Adipocyte (in vitro differentiated cells): ENCODE data around the gene LMCD1.

ENCODE experiments used
- DNase-seq: peaks from one replicate; pipeline ENCODE4 v3.0.0-alpha.2; 2015; ENCODE audit warnings: low read depth
- H3K27me3 ChIP-seq: replicated peaks from 2 replicates; pipeline ENCODE4 v1.7.0; 2013; ENCODE audit warnings: mild to moderate bottlenecking, low read length, moderate library complexity; ENCODE audit not compliant: control insufficient read depth, insufficient read depth
- H3K36me3 ChIP-seq: 2 replicates; pipeline ENCODE4 v1.7.0; 2013; ENCODE audit warnings: low read length, mild to moderate bottlenecking, moderate library complexity; ENCODE audit not compliant: control insufficient read depth, insufficient read depth, severe bottlenecking
- H3K4me1 ChIP-seq: 2 replicates; pipeline ENCODE4 v1.7.0; 2013; ENCODE audit warnings: mild to moderate bottlenecking, low read length, moderate library complexity; ENCODE audit not compliant: control insufficient read depth, insufficient read depth
- H3K4me3 ChIP-seq: 2 replicates; pipeline ENCODE4 v1.7.0; 2013; ENCODE audit warnings: mild to moderate bottlenecking, low read length, moderate library complexity
- H3K9ac ChIP-seq: 2 replicates; pipeline ENCODE4 v1.7.0; 2013; ENCODE audit warnings: mild to moderate bottlenecking, low read length, moderate library complexity
- H3K9me3 ChIP-seq: 2 replicates; pipeline ENCODE4 v1.7.0; 2013; ENCODE audit warnings: mild to moderate bottlenecking, low read length, moderate library complexity; ENCODE audit not compliant: control insufficient read depth

The LMCD1 gene

DNA sequence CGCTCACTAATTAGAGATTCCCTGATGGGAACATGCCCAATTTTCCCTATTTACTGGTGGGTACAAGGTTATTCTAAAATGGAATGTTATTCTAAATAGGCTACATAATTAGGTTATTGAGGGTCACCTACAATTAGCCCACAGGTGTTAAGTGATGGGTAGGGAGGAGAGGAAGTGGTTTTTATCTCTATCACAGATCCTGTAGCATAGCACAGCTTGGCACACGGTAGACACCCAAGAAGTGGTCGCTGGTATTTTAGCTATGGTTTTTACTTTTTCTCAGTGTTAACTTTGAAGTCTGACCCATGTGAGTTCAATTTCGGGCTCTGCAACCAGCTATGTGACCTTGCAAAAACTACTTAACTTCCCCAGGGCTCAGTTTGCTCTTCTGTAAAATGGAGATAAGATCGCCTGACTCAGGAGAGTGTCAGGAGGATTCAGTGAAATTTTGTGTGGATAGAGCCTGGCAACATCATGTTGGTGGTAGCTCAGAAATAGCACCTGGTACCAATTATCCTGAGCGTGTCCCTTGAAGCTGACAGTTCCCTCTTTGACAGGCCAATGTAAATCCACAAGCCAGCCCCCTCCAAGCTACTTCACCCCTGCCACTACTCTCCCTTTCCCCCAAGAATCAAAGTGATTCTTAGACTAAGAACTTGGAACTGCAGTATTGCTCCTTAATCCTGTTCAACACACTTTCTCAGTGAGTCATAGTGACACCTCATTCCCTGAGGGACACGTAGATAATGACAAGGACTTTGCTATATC is 8.7 kb upstream of the LMCD1 start:
- no peak overlapping the region for H3K9ac ChIP-seq
- H3K9me3 ChIP-seq = no peaks in the 10 kb centered on the region
- peaks cover 35% of the 10 kb centered on the region for H3K4me1 ChIP-seq
- H3K36me3 ChIP-seq = no peaks in the 10 kb centered on the region
- H3K27me3 ChIP-seq = no peaks in the 10 kb centered on the region
- DNase-seq = no peak
- H3K4me3 ChIP-seq = no peak overlapping the region

DNA sequence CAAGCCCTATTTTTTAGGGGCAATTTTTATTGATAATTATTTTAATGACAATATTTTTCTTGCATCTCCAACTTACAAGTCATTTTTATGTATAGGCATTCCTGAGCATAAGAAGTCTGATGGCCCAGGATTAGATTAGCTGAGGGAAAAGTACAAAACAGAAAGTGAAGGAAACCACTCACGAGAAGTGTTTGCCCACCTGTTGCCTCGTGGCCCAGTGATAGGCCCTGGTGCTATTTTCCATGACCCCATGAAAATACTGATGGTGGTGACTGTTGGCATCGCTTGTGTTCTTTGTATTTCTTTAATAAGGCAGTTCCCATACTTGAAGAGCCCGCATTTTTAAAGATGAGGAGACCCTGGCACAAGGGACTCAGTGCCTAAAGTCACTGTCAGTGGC is 7.9 kb upstream of the LMCD1 start:
- no peak for DNase-seq
- no peaks in the 10 kb centered on the region for H3K9me3 ChIP-seq
- H3K36me3 ChIP-seq = no peaks in the 10 kb centered on the region
- no peak overlapping the region for H3K4me3 ChIP-seq
- H3K27me3 ChIP-seq = no peaks in the 10 kb centered on the region
- H3K9ac ChIP-seq = no peak overlapping the region
- peaks cover 37% of the 10 kb centered on the region for H3K4me1 ChIP-seq

DNA sequence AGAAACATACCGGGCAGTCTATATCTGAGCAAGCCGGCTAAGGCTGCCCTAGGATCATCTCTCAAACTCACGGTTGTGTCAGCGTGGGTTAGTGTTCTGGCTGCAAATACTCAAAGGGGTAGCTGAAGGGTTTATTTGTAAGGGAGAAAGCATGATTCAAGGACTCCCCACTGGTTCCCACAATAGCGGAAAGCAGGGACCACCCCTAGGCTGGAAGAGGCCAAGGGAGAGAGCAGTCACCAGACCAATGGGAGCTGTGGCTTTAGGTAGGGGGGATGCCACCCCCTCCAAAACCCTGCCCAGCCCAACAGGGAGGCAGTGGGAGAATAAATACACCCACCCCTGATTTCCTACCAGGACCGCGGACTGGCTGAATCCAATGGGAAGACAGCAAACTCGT is 7.3 kb upstream of the LMCD1 start:
- Histone ChIP-seq H3K9ac (no peak overlapping the region), H3K9me3 (no peaks in the 10 kb centered on the region), H3K27me3 (no peaks in the 10 kb centered on the region), H3K4me3 (no peak overlapping the region), H3K4me1 (peaks cover 31% of the 10 kb centered on the region), H3K36me3 (no peaks in the 10 kb centered on the region)
- DNase-seq = no peak

DNA sequence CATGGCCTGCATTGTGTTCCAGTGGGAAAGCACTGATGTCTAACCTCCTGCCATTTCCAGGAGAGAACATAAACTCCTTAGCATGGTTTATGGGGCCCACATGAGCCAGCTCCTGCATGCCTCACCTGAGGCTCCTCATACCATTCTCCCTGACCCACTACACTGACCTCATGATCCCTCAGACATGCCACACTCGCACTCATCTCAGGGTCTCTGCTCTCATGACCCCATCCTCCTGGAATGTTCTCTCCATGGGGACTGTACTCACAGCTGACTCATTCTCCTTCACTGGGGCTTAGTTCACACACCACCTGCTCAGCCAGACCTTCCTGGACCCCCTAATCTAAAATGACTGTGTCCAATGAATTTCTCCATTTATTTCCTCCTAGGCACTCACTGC is 4.0 kb upstream of the LMCD1 start:
- DNase-seq = no peak
- peaks cover 25% of the 10 kb centered on the region for H3K4me1 ChIP-seq
- H3K9me3 ChIP-seq = no peaks in the 10 kb centered on the region
- H3K4me3 ChIP-seq = no peak overlapping the region
- no peaks in the 10 kb centered on the region for H3K27me3 ChIP-seq
- no peak overlapping the region for H3K9ac ChIP-seq
- H3K36me3 ChIP-seq = no peaks in the 10 kb centered on the region

DNA sequence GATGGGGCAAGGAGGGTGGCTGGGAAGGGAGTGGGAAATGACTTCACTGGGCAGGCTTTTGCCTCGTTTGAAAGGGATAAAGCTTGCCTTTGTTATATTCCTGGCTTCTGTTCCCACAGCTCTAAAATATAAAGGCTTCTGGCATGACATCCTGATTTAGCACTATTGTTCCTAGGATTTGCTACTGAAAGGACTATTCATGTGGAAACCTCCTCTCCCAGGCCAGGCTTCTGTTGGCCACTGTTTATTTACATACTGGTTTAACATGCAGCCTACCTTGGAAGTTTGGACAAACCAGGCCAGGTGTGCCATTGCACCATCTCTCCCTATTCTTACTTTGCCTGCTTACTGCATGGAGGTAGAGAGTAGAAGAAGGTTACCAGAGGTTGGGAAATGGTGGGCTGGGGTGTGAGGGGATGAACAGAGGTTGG is 2.4 kb upstream of the LMCD1 start:
- no peak for DNase-seq
- Histone ChIP-seq H3K4me3 (no peak overlapping the region), H3K36me3 (no peaks in the 10 kb centered on the region), H3K9me3 (no peaks in the 10 kb centered on the region), H3K9ac (no peak overlapping the region), H3K27me3 (no peaks in the 10 kb centered on the region), H3K4me1 (peaks cover 41% of the 10 kb centered on the region)

DNA sequence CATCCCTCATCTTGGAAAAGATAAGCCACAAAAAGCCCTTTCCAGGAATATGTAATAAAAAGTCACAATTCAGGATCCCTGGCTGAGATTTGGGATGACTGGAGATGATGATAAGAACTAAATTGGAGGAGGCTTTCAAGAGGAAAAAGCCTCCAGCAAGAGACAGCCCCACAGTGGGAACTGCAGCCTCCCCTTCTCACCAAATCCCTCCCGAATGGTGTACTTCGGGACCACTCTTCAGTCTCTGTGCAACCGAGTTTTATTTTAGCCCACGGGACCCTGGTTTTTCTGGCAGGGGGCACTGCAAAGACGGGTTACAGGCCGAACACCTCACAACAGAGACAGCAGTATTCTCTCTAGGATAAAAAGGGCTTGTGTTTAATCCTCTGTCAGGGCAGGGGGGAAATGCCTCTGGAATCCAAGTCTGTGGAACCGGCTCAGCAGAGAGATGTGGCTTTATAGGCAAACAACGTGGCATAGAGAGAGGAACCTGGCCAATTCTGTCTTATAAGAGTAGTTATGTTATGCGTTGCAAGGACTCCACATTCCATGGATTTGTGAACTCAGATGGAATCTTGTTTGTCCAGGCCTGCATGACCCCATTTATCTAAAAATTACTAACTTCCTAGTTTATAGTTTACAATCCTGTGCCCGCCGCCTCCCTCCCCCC is 1.2 kb upstream of the LMCD1 start:
- Histone ChIP-seq H3K9ac (peak overlapping the region; percentile 76), H3K27me3 (no peaks in the 10 kb centered on the region), H3K9me3 (no peaks in the 10 kb centered on the region), H3K36me3 (peaks cover 6% of the 10 kb centered on the region), H3K4me1 (peaks cover 54% of the 10 kb centered on the region), H3K4me3 (peak overlapping the region; percentile 53)
- no peak for DNase-seq

DNA sequence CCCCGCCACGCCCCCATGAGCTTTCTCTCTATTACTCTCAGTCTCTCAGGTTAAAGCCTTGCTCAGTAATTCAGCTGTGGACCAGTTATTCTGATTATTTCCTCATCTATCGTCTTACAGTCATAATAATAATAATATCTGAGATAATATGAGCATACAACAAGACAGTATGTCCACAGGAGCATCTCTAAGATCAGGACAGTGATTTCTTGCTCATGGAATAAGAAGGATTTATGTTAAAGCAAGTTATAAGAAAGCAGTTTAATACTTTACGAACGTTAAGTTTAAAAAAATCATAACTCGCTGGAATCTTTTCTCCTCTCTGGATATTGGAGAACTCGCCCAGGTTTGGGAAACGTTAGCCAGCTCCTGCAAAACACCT is 643 bp upstream of the LMCD1 start:
- Histone ChIP-seq H3K4me3 (peak overlapping the region; percentile 92), H3K4me1 (peaks cover 59% of the 10 kb centered on the region)
- peak; percentile 28 for DNase-seq

DNA sequence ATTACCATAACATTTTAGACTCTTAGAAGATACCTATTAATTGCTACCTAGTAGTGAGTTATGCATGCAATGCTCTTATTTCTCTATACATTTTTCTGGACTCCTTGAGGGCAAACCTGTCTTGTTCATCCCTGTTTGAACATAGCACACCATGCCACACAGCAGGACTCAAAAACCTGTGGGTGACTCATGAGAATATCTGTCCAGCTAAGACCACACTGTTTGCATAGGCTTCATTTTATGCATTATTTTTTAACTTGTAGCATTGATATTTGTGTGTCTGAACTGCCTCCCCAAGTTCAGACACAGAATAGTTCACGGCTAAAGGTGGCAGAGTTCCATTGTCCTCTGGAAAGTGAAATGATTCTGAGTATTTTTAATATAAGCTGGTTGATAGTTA is 1.8 kb downstream of the LMCD1 start:
- Histone ChIP-seq H3K36me3 (peaks cover 33% of the 10 kb centered on the region), H3K9ac (peak overlapping the region; percentile 93), H3K4me3 (peak overlapping the region; percentile 84), H3K4me1 (peaks cover 68% of the 10 kb centered on the region), H3K9me3 (no peaks in the 10 kb centered on the region), H3K27me3 (no peaks in the 10 kb centered on the region)
- no peak for DNase-seq

More for the DNA sequence above, 643 bp upstream of the LMCD1 start:
- H3K36me3 ChIP-seq = peaks cover 11% of the 10 kb centered on the region
- H3K27me3 ChIP-seq = no peaks in the 10 kb centered on the region
- H3K9me3 ChIP-seq = no peaks in the 10 kb centered on the region
- H3K9ac ChIP-seq = peak overlapping the region; percentile 91

DNA sequence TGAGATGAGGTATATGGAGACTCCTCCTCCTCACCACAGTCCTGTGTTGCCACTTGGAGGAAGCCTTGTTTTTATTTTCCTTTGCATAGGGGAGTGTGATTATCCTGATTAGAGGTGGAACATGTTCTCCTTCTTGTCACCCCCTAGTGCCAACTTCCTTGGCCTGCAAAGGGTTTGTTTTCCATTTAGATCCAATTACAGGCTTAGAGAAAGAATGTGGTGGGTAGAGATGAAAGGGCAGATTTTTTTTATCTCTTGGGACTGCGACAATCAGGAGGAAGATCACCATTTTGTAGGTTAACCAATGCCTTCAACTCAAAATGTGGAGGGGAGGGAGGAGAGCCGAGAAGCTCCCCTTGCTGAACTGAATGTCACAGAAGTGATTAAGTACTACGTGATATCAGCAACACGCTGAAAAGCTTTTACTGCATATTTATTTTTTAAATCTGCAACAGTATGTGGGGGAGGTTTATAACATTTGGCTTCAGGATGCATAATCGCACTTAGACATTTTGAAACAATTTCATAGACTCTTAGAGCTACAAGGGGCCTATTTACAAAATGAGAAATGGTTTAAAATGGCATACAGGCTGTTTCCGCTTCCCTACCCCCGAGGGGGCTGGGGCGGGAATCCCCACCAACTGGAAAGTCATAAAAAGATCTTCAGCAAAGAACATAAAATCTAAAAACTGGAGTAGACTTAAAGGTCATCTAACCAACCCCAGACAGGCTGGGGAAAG is 2.4 kb downstream of the LMCD1 start:
- Histone ChIP-seq H3K36me3 (peaks cover 39% of the 10 kb centered on the region), H3K9me3 (no peaks in the 10 kb centered on the region), H3K9ac (peak overlapping the region; percentile 93), H3K4me3 (peak overlapping the region; percentile 84), H3K27me3 (no peaks in the 10 kb centered on the region), H3K4me1 (peaks cover 70% of the 10 kb centered on the region)
- DNase-seq = peak; percentile 21

DNA sequence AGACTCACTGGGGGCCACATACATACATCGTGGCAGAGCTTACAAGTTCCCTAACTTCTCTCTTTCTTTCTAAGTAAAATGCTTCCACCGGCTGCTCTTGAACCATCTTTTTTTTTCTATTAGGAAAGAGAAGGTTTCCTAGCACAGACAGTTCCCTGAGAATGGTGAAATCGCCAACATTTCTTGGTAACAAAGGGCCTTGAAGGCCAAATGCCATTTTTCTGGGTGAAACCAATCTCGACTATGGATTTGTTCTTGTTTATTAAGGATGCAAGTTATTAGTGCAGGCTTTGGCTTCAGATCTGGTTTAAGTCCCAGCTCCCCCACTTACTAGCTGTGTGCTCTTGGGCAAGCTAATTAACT is 3.0 kb downstream of the LMCD1 start:
- Histone ChIP-seq H3K9me3 (no peaks in the 10 kb centered on the region), H3K4me1 (peaks cover 75% of the 10 kb centered on the region), H3K27me3 (no peaks in the 10 kb centered on the region), H3K9ac (peak overlapping the region; percentile 93), H3K4me3 (peak overlapping the region; percentile 84), H3K36me3 (peaks cover 44% of the 10 kb centered on the region)
- DNase-seq = no peak

DNA sequence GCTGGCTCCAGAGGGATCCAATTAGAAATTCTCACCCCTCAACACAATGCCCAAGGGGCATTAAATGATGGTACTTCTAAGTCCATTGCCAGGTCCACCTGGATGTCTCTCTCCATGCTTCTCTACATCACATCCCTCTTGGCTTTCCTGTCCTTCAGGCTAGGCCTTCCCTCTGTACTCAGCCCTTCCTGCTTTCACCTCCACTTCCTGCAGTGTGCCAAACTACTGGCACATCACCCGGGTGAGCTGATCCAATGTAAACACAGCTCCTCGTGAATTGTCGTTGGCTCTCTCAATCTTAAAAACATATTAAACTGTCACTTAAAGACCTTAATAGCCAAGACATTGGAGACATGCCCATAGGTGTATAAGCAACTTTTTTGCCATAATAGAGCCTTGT is 4.0 kb downstream of the LMCD1 start:
- Histone ChIP-seq H3K9me3 (no peaks in the 10 kb centered on the region), H3K27me3 (no peaks in the 10 kb centered on the region), H3K36me3 (peaks cover 55% of the 10 kb centered on the region), H3K4me3 (peak overlapping the region; percentile 84), H3K9ac (peak overlapping the region; percentile 93), H3K4me1 (peaks cover 77% of the 10 kb centered on the region)
- DNase-seq = no peak
